HT1080 (cell line): ENCODE data around the gene VARS2. TPM values are rescaled to one million over a fixed set of nuclear protein-coding genes. Genes with fewer than 3 reads are reported as not detected.

Experiments
- DNase-seq: peaks from one replicate; pipeline ENCODE4 v3.0.0-alpha.2; 2015; ENCODE audit warnings: low read depth
- total RNA-seq: library from RNA; depleted of rRNA; stranded (reverse); fragments of >200 nt; shearing (Covaris generic); gene quantifications from 2 replicates; pipeline ENCODE4 v1.2.3, GENCODE V29; 2014

The VARS2 gene
- total RNA-seq, 1 experiment from 2014 or later, result 30.7 TPM

DNA sequence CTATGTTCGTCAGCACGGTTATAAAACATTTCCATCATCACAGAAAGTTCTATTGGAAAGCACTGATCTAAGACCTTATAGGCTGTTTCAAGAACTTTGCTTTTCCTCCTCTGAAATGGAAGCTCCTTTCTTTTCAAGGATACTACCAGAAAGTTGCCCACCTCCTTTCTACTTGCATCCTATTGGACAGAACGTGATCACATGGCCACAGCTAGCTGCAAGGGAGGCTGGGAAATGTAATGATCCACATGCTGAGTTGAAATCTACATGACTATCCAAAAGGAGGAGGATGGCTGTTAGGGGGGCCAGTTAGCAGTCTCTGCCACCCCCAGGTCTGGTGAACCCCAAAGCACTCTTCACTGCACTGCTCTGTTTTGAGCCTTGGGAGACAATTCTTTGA lies 14.6 kb downstream of the VARS2 start:
- DNase-seq, result no peak

DNA sequence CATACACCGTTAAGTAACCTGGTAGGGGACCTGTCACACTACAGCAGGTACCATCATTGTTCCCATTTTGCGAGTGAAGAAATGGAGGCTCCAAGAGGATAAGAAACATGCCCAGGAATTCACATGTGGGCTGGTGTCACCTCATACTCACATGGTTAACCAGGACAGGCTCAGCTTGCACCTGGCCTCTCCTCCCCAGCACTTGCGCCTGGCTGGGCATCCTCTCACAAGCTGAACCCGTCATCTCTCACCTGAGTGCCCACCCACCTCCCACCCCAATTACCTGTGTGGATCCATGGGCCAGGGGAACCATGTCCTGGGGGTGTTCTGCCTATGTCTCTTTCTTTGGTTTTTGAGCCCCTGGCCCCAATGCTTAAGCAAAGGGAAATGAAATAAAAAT lies 16.5 kb downstream of the VARS2 start:
- no peak for DNase-seq

DNA sequence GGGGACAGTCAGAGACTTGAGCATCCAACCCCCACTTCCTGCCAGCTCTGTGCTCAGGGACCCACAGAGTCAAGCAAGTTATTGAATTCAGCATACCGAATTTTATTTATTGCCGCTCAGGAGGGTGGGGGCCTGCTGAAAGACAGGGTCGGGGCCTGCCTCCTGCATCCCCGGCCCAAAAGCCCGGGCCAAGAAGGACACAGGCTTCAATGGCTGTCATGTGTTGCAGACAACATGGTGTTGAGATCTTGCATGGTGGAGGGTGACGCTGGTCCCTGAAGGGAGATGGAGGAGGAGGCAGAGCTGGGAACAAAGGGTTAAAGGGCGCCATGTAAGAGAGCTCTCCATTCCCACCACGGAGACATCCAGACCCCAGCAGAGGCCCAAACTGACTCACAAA lies 17.2 kb downstream of the VARS2 start:
- no peak for DNase-seq

DNA sequence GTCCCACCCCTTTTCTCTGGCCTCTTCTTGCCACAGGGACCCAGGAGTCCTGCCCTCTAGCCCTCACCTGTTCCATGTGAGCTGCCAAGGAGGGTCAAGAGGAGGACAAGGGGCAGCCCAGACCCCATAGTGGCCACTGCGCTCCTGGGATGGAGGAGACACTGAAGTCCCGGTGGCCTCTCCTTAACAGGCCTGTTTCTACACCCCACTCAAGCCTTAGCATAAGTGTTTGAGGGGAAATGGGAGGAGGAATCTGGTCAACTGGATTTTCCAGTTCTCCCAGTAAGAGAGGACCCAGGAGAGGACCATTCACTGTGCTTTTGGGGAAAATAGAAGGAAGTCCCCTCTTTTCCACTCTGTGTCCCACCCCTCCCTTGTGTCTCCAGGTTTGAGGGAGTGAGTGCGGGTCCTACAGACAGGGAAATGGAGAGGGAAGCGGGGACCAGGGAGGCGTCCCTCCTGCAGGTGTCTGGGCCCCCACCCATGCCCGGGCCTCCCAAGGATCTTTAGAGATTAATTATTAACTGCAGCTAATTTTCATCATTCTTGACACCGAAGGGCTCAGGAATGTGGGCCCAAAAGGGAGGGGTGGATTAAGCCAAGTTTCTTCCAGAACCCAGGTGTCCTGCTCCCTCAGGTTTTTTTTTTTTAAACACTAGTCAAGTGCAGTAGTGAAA lies 18.1 kb downstream of the VARS2 start, which contains the start of gene SFTA2:
TSS of gene SFTA2 (minus strand) at position 202 of the 677 bp plus-strand sequence. CDS start at position 128, 74 bp downstream.
- DNase-seq, result no peak

DNA sequence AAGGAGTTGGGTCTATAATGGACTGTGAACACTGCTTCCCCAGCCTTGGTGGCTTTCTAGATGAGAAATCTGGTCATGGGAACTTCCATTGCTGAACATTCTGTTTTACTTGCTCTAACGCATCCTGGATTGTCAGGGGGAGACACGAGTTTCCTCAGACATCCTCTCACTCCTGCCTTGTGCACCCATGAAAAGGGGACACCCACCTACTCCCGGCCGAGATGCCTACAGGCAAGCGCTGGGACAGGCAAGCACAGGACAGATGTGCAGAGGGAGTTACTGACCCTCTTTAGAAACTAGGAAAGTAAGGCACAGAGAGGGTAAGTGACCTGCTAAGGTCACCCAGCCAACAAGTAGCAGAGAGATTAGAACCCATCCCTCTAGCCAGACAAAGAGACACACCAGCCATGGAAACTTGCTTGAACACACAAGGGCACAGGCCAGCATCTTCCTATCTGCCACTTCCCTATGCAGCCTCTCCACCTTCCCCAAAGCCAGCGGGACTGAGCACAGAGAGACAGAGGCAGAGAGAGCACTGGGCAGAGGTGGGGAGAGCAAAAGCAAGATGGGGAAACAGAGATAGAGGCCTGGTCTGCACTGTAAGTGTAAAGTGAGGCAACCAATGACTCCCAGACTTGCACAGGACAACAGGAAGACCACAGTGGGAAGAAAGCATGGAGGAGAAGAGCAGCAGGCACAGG lies 18.8 kb downstream of the VARS2 start:
- DNase-seq, result no peak

DNA sequence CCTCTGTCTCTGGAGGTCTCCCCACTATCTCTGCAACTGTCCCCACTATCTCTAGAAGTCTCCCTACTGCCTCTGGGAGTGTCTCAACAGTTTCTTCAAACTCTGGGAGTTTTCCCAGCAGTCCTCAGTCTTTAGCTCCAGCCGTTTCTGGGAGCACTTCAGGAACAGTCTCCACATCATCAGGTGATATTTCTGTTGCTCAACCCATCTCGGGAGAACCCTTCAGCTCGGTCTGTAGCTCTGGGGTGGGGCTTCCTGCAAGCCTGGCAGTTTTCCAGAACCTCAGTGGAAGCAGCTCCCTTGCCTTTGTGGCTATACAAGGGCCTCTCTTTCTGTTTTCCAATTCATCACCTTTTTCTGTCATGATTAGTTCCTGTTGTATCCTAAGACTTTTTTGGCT lies 21.0 kb downstream of the VARS2 start:
- DNase-seq, result peak; percentile 7

DNA sequence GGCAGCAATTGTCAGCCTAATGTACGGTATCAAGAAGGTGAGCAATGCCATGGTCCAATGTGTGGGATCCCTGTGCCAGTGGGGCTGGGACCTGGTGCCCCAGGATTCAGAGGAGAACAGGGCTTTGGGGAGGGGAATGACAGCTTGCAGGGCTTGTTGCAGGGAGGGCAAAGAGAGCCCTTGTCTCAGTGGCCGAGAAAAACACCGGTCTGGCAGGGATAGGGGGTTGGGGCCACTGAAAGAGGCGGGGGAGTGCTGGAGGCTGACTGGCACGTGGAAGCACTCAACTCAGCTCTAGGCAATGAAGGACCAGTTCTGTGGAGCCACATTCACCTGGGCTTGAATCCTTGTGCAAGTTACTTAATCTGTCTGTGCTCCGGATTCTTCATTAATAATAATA lies 23.2 kb downstream of the VARS2 start:
- DNase-seq, result no peak

DNA sequence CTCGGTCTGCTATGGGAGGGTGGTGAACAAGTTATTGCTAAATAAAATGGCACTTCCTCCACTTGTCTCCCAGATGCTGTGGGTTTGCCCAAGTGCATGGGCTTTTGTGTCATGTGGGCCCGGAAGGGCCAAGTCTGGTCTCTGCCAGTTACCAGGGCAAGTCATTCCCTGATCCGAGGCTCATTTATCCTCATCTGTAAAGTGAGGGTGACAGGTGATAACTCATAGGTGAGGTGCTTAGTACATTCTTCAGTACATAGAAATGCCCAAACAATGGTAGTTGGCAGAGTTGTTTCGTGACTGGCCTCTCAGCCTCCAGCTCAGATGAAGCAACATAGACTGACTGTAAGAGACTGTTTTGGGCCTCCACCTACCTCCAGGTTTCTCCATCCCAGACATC lies 24.7 kb downstream of the VARS2 start:
- no peak for DNase-seq

DNA sequence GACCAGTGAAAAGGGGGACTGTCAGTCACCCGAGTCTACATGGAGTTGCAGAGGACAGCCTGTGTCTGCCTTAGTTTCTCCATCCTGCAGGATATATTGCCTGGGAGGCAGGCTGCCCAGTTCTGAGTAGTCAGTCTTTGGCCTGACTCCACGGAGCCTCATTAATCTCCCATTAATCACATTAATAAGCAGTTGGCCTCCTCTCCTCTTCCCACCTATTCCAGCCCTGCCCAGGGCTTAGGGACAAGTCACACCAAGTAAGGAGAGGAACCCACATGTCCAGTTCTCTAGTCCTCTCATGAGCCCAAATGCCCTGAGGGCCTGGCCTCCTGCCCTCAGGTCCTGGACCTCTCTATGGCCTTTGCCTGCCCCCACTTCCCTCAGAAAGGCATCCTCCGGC lies 25.4 kb downstream of the VARS2 start:
- no peak for DNase-seq

DNA sequence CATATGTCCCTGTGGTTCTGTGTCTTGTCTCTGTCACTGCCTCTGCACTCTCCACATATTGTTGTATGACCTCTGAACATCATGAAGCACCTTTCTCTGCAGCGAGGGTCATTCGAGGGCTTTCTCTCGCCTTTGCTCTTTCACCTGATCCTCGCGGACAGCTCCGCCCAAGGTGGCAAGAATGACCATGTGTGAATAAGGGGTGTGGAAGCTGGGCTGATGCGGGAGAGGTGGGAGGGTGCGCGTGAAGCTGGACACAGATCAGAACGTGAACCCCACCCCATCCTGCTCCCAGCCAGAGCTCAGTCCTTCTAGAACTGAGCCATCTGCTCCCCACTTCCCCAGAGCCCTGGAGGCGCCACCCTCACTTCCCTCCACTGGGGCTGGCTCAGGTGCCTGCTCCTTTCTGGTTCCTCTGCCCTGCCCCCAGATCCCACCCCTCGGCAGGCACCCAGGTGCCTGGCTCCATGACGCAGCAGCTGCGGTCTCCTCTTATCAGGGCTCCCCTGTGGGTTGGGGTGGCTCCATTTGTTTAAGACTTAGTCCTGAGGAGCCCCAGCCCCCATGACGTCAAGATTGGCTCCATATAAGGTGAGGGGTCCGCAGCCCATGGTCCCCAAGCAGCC lies 26.4 kb downstream of the VARS2 start, which contains the start of gene MUCL3:
TSS of gene MUCL3 (plus strand) at position 613 of the 626 bp plus-strand sequence. CDS start 27 bp downstream, outside the sequence.
- DNase-seq, result no peak

DNA sequence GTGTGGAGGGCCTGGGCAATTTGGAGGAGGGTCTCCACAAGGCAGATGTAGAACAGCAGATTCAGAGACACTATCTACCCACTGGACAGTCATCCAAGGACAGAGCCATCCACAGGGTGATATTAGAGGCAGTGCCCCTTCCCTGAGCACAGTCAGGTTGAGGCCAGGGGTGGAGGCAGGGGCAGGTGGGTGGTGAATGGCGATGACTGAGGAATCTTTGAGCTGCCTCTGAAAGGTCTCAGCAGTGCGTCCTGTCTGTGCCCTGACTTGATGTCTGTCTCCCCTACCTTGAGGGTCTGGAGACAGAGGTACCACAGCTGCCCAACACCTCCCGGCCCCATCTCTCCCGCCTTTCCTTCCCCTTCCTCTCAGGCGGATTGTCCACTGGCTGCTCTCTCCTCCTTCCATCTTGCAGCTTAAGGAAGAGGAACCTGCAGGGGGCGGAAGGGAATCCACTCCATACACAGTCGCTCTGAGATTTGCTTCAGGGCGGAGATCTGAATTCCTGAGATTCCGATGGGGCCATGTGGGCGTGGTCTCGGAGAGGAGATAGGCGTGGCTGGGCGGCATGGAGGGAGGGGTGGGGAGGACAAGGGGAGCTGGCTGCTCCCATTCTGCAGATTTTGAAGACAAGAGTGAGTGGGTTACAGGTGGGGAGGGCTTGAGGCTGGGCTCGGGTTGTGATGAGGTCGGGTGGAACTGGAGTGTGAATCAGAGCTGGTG lies 28.5 kb downstream of the VARS2 start:
- DNase-seq, result peak; percentile 81

DNA sequence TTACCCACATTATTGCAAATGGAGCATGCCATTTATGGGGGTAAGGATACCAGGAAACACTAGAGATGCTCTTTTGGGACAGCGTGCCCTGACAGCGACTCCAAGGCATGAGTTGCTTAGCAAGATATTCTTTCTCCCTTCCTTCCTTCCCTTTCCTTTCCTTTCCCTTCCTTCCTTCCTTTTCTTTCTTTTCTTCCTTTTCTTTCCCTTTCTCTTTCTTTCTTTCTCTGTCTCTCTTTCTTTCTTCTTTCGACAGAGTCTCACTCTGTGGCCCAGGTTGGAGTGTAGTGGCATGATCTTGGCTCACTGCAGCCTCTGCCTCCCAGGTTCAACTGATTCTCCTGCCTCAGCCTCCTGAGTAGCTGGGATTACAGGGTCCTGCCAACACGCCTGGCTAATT lies 30.0 kb downstream of the VARS2 start:
- no peak for DNase-seq

DNA sequence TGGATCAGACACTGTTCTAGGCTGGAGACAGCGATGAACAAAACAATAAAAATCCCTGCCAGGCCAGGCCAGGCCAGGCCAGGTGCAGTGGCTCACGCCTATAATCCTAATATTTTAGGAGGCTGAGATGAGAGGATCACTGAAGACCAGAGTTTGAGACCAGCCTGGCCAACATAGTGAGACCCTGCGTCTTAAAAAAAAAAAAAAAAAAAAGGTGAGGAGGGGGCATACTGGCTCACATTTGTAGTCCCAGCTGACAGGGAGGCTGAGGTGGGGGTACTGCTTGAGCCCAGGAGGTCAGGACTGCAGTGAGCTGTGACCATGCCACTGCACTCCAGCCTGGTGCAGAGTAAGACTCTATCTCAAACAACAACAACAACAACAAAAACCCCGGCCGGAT lies 31.2 kb downstream of the VARS2 start:
- no peak for DNase-seq

DNA sequence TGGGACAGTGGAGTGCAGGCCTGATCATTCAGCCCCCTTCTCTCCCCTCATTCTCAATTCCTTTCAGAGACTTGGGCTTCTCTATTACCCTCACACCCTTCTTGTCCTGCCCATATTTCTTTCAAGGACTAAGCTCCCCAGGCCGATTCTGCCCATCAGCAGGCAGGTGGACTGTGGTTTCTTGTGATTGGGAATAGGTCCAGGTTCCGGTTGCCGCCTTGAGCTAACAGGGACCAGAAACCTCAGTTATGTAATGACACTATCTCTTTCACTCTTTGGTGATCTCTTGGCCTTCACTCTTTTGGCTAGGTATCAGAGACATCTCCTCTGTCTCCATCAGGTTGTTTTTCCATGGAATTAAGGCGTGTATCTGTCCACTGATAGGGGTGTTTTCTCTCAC lies 33.2 kb downstream of the VARS2 start:
- no peak for DNase-seq

DNA sequence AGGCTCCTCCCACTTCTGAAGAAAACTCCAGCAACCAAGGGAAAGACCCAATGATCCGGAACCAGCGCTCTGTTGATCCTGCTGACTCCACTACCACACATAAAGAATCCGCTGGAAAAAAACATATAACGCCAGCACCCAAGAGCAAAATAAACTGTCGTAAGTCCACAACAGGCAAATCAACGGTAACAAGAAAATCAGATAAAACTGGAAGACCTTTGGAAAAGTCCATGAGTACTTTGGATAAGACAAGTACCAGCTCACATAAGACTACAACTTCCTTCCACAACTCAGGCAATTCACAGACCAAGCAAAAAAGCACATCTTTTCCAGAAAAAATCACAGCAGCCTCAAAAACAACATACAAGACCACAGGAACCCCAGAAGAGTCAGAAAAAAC lies 34.8 kb downstream of the VARS2 start:
- DNase-seq, result no peak

DNA sequence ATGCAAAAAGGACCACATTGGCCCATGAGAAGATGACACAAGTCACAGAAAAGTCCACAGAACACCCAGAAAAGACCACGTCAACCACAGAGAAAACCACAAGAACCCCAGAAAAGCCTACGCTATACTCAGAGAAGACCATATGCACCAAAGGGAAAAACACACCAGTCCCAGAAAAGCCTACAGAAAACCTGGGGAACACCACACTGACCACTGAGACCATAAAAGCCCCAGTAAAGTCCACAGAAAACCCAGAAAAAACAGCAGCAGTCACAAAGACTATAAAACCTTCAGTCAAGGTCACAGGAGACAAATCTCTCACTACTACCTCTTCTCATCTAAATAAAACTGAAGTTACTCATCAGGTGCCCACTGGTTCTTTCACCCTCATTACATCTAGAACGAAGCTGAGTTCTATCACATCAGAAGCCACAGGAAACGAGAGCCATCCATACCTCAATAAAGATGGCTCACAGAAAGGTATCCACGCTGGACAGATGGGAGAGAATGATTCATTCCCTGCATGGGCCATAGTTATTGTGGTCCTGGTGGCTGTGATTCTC lies 38.0 kb downstream of the VARS2 start:
- no peak for DNase-seq

DNA sequence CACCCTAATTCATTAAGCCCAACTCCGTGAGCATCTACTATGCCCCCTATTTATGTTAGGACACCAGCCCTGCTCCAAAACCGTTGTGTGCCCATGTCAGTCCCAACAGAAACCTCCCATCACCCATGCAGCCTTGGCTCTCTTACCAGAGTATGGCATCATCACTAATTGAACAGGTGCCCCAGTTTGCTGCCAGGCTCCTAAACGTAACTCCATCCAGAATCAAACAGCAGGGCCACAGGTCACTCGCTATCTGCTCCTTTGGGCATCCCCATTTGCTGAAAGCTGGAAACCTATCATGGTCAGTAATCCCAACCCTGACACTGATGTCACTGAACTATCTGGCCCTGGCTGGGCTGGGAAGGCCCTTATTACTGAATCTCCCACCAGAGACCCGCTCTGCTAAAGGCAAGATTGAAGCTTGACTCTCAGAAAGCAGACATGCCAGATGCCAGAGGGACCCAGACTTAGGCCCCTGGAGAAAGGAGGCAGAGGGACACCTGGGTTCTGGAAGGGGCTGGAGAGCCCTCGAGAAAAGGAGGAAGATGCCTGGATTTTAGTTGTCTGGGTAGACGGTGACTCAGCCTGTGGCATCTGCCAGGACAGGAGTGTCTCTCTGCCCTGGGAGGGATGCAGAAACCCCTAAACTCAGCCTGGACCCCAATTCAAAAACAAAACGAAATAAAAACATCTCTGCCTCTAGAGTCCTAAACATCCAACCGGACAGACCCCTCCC lies 40.8 kb downstream of the VARS2 start:
- no peak for DNase-seq

DNA sequence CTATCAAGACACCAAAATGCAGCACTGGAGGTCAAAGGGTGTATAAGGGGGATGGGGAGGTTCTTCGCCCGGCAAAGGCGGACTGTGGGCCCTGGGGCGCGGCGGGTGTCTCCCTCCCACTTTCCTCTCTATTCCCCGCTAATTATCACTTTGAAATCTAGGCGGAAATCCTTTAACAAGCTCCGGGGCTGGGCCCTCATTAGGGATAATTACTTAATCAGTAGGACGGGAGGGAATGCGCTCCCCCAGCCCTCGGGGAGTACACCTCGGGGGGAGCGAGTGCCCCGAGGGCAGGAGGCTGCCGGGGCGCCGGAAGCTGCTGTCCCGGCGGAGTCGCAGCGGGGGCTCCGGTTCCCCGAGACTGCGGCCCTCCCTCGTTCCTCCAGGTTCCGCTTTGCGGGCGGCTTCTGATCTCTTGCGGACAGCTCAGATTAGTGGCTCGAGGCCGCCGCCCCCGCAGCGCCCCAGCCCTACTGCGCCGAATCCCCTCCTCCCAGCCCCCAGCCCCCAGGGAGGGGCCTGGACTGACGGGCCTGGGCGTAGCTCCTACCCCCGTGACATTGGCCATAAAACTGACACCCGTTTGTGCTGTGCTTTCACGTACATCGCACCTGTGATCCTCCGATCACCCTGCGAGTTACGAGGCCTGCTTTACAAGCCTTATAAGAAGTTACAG lies 41.5 kb downstream of the VARS2 start:
- DNase-seq, result peak; percentile 61

DNA sequence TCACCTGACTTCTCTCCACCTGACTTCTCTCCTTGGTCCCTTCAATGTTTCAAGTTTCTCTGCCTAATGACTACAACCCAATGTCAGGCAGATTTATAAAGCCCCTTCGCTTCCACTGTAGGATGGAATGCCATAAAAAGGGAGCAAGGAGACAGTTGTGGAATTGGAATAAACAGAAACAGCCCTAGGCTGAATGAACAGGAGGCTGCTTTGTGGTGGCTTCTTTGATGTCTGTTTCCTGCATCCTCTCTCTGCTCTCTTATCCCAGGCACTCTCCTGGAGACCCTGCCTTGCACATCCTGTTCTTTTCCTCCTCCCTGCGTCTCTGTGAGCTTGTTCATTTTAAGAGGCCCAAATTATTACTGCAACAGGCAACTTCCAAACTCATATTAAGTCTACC lies 43.7 kb downstream of the VARS2 start:
- DNase-seq, result no peak
